Hematopoietic multipotent progenitor cell (in vitro differentiated cells): ENCODE results near the gene HPN. TPM values are rescaled to one million over a fixed set of nuclear protein-coding genes. Genes with fewer than 3 reads are reported as not detected.

Source experiments
- DNase-seq, 3 donors: peaks; one replicate each; pipeline ENCODE4 v3.0.0-alpha.2; 2011 to 2015; ENCODE audit warnings: low read depth in 2 of 3, low spot score in 2 of 3
- total RNA-seq: library from RNA; depleted of rRNA; stranded (reverse); fragments of >200 nt; gene quantifications from one replicate; pipeline ENCODE4 v1.2.3, GENCODE V29; 2012

Gene HPN
- total RNA-seq, 1 donor, result under 0.01 TPM

GRCh38 chr19:35077411-35078223, 36.1 kb downstream of the HPN start:
- no peak for DNase-seq

- DNase-seq, result no peak
These were observed 38.3 kb downstream of the HPN start for GRCh38 chr19:35079826-35080225.

DNA sequence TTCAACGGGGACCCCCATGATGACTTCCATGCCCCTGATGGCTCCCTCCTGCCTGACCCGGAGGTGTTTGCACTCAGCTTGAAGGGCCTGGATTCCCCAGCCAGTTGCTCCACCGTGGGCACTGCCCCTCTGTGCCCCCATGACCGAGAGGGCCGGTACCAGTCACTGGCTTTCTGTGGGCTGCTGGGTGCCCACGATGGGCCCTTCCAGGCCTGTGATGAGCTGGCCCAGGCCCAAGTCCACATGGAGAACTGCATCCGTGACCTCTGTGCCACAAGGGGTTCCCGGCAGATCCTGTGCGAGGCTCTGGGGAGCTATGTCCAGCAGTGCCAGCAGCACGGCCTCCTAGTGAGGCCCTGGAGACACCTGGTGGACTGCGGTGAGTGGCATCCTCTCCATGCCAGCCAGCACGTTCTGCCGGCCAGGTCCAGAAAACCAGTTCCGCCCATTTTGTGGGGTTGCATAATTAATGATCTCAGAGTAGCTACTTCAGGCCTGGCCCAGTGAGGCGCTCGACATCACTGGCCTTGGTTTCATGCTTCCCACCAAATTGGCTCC, 39.2 kb downstream of the HPN start:
- no peak for DNase-seq

- DNase-seq, result no peak
These were observed 39.7 kb downstream of the HPN start for GRCh38 chr19:35081201-35081600.

- no peak for DNase-seq
These were observed 42.4 kb downstream of the HPN start for GRCh38 chr19:35083691-35084508.

DNA sequence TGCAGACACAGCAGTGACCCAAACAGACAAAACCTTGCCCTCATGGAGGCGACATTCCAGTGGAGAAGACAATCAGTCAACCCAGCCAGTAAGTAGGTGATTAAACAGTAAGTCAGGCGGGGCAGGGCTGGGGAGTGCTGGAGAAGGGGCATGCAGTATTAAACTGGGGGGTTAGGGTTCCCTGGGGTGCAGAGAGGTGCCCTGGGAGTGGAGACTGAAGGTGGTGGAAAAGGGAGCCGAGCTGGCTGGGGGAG, 42.9 kb downstream of the HPN start:
- no peak for DNase-seq

DNA sequence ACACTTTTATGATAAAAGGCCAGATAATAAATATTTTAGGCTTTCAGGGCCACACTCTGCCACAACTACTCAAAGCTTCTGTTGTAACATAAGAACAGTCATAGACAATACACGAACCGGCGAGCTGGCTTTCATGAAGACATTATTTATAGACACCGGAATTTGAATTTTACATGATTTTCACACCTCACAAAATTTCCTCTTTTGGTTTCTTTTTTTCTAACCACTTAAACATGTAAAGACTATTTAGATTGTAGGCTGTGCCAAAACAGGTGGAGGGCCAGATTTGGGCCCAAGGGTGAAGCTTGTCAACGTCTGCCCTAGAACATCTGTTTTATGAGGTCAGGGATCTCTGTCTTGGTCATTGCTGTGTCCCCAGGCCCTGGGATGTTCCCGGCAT, 44.4 kb downstream of the HPN start:
- DNase-seq, result no peak

DNA sequence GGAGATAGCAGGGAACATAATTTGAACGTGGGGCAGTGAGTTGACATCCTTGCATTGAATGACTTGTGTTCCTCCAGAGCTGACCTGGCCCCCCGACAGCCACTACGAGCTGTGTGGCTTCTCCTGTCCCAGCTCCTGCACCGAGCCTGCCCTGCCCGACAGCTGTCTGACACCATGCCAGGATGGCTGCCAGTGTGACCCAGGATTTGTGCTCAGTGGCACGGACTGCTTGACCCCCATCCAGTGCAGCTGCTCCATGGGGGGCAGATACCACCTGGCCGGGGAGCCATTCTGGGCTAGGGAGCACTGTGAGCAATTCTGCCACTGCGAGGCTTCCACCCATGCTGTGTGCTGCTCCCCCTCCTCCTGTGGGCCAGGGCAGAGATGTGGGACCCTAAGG, 44.9 kb downstream of the HPN start:
- DNase-seq, result no peak

DNA sequence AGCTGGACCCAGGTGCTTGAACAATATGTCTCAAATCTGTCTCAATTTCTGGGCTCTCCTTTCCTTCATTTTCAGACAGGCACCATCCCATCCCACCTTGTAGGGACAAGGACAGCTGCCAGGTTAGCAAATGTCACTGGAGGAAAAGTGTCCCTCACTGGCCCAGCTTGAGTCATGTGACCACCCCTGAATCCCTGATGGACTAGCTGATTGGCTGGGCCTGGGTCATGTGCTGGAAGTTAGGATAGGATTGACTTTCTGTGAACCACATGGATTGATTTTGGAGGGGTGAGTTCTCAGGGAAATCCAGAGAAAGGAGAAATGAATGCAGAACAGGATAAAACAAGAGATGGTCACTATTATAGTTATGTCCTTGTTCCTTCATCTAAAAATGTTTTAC, 45.9 kb downstream of the HPN start:
- no peak for DNase-seq

DNA sequence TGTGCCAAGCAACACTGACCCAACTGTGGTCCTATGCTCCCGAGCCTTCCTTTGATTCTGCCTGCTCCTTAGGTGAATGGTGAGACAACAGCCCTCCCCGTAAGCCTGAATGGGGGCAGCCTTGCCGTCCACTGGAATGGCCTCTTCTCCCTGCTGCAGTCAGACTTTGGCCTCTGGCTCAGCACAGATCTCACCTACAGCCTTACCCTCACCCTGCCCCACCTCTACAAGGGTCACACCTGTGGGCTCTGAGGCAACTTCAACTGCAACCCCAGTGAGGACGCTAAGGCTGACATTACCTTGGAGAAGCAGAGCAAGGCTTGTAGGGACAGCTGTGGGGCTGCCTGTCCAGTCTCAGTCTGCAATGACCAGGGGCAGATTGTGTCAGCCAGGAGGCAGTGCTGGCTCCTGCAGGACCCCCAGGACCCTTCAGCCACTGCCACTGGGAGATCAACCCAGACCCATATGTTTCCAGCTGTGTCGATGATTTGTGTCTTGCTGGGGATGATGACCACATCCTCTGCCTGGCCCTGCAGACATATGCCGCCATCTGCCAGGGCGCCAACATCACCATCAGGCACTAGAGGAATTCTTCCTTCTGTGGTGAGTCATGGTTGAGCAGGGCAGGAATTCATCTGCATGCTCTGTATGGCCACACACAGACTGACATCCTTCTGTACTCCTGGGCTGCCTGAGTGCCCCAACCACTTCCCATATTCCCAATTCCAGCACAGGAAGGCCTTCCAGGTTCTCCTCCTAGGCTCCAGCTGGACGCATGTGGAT, 46.8 kb downstream of the HPN start:
- DNase-seq, result peak in 2 of 3 donors; percentile 41 to 49

- DNase-seq, result no peak
These were observed 48.0 kb downstream of the HPN start for GRCh38 chr19:35089554-35089953.

GRCh38 chr19:35090160-35090505, 48.6 kb downstream of the HPN start:
- no peak for DNase-seq

- DNase-seq, result peak; percentile 18 to 67 (median 48)
These were observed 49.1 kb downstream of the HPN start for GRCh38 chr19:35090506-35091214.

GRCh38 chr19:35093430-35093829, 51.9 kb downstream of the HPN start:
- DNase-seq, result no peak

- DNase-seq, result no peak
These were observed 52.6 kb downstream of the HPN start for GRCh38 chr19:35093941-35094647.

DNA sequence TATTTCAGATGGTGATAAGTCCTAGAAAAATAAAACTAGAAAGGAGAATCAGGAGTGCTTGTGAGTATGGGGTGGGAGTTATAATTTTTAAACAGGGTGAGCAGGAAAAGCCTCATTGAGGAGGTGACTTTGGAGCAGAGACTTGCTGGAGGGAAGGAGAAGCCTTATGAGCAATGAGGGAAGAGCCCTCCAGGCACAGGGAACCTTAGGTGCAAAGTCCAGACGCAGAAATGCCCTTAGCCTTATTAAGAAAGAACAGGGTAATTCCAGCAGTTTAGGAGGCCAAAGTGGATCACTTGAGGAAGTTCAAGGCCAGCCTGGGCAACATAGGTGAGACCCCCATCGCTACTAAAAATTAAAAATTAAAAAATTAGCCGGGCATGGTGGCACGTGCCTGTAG, 53.1 kb downstream of the HPN start:
- no peak for DNase-seq

DNA sequence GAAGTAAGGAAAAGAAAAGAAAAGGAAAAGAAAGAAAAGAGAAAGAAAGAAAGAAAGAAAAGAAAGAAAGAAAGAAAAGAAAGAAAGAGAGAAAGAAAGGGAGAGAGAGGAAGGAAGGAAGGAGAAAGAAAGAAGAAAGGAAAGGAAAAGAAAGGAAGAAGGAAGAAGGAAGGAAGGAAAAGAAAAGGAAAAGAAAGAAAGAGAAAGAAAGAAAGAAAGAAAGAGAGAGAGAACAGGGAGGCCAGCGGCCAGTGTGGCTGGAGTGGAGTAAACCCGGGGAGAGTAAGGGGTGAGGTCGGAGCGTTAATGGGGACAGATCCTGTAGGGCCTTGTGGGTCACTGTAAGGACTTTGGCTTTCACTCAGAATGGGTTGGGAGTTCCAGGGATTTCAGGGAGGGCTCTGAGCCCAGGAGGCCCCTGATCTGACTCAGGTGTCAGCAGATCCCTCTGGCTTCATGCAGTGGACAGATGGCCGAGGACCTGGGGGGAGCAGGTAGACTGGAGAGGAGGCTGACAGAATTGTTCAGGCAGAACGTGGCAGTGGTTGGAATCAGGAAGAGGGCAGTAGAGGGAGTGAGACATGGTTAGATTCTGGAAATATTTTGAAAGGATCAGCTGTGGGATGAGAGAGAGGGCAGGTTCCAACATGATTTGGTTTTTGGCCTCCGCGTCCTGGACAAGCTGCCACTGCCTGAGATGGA, 54.3 kb downstream of the HPN start:
- no peak for DNase-seq

GRCh38 chr19:35098413-35099049, 57.0 kb downstream of the HPN start:
- no peak for DNase-seq
